CD4-positive, CD25-positive, alpha-beta regulatory T cell (primary cell): ENCODE data around the gene RAD51. TPM values are rescaled to one million over a fixed set of nuclear protein-coding genes. Genes with fewer than 3 reads are reported as not detected.

Source experiments
- ATAC-seq, 2 donors: fragments of 150-1000 bp; cut with Tn5 transposase; one replicate each; pipeline ENCODE4 v1.10.0; 2021; ENCODE audit warnings: low read depth in 2 of 2, moderate number of reproducible peaks in 2 of 2, moderate library complexity in 1 of 2
- DNase-seq, 3 donors: peaks; one replicate each; pipeline versions ENCODE4 v3.0.0 to v3.0.0-alpha.2; 2012 to 2022; ENCODE audit warnings: mixed read lengths in 1 of 3
- H3K27ac ChIP-seq: one replicate; pipeline ENCODE4 v1.7.0; 2013; ENCODE audit warnings: mild to moderate bottlenecking, low read length; ENCODE audit not compliant: insufficient read depth, poor library complexity, severe bottlenecking
- H3K27me3 ChIP-seq: one replicate; pipeline ENCODE4 v1.7.0; 2013; ENCODE audit warnings: low read length; ENCODE audit not compliant: control insufficient read depth, insufficient read depth
- H3K36me3 ChIP-seq: one replicate; pipeline ENCODE4 v1.7.0; 2013; ENCODE audit warnings: mild to moderate bottlenecking, low read length, moderate library complexity; ENCODE audit not compliant: control insufficient read depth, insufficient read depth
- H3K4me1 ChIP-seq: 2 replicates; pipeline ENCODE4 v1.7.0; 2013; ENCODE audit warnings: mild to moderate bottlenecking, low read length; ENCODE audit not compliant: insufficient read depth, control insufficient read depth, poor library complexity, severe bottlenecking
- H3K4me3 ChIP-seq: one replicate; pipeline ENCODE4 v1.7.0; 2013; ENCODE audit warnings: low read depth, mild to moderate bottlenecking, low read length, moderate library complexity
- H3K9me3 ChIP-seq, 2 experiments: 1 replicate in 1 of 2; 2 replicates in 1 of 2; pipeline ENCODE4 v1.7.0; 2013; ENCODE audit warnings: low read length in 2 of 2, mild to moderate bottlenecking in 1 of 2, moderate library complexity in 1 of 2; ENCODE audit not compliant: control insufficient read depth in 2 of 2
- H3K27ac Mint-ChIP-seq, 3 donors: one replicate each; pipeline ENCODE4 v1.8.0; 2020 to 2022; ENCODE audit warnings: mild to moderate bottlenecking in 3 of 3, mixed read lengths in 3 of 3, moderate library complexity in 2 of 3
- H3K27me3 Mint-ChIP-seq: one replicate; pipeline ENCODE4 v1.8.0; 2022; ENCODE audit warnings: mild to moderate bottlenecking, mixed read lengths
- H3K36me3 Mint-ChIP-seq: one replicate; pipeline ENCODE4 v1.8.0; 2020; ENCODE audit warnings: mixed read lengths
- H3K4me1 Mint-ChIP-seq, 4 donors: one replicate each; pipeline ENCODE4 v1.8.0; 2020 to 2022; ENCODE audit warnings: mixed read lengths in 4 of 4, mild to moderate bottlenecking in 1 of 4
- H3K4me3 Mint-ChIP-seq, 4 donors: one replicate each; pipeline ENCODE4 v1.8.0; 2020 to 2022; ENCODE audit warnings: mild to moderate bottlenecking in 4 of 4, mixed read lengths in 4 of 4, moderate library complexity in 3 of 4
- H3K9me3 Mint-ChIP-seq, 7 donors: one replicate each; pipeline ENCODE4 v1.8.0; 2020 to 2022; ENCODE audit warnings: mixed read lengths in 7 of 7, mild to moderate bottlenecking in 3 of 7, moderate library complexity in 2 of 7
- polyA plus RNA-seq, 4 donors: library from polyadenylated mRNA; unstranded; fragments of 300-500 nt; fragmentation: Illumina TruSeq; gene quantifications; one replicate each; pipeline ENCODE4 v1.2.3, GENCODE V29; 2021
- total RNA-seq: library from RNA; stranded (reverse); gene quantifications from one replicate; pipeline ENCODE4 v1.2.3, GENCODE V29; 2022

Gene RAD51
- total and polyA plus RNA-seq, 5 donors from 2014 or later, result 1.5 to 6.5 (median 4.9) TPM

DNA sequence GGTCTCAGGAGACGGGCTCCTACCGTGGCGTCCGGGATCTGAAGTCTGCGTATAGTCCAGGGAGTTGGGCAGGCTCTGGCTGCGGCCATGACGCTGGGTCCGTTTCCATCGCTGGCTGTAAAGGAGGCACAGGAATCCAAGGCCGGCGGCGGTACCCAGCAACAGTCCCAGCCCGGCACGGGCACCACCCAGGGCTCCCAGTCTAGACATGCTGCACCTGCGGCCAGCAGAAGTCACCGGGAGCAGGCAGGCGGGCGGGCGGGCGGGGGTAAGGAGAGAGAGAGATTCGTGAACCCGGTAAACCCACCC is 59.6 kb downstream of the RAD51 start:
- Mint-ChIP-seq H3K4me3 (peak overlapping the region; percentile 91 to 99 (median 97)), H3K4me1 (peaks cover 6 to 38% (median 20%) of the 10 kb centered on the region in 4 donors), H3K36me3 (peaks cover 15% of the 10 kb centered on the region), H3K9me3 (peaks cover 0 to 1% (median 0%) of the 10 kb centered on the region in 7 donors), H3K27me3 (peaks cover 5% of the 10 kb centered on the region), H3K27ac (peak overlapping the region; percentile 66 to 98 (median 95))
- H3K36me3 ChIP-seq, result peaks cover 15% of the 10 kb centered on the region
- H3K4me1 ChIP-seq, result peaks cover 26% of the 10 kb centered on the region
- H3K9me3 ChIP-seq, result no peaks in the 10 kb centered on the region
- H3K4me3 ChIP-seq, result peak overlapping the region; percentile 70
- no peaks in the 10 kb centered on the region for H3K27me3 ChIP-seq
- DNase-seq (peak in 1 of 3 donors; percentile 16), ATAC-seq (no peak)
- peak overlapping the region; percentile 81 for H3K27ac ChIP-seq

DNA sequence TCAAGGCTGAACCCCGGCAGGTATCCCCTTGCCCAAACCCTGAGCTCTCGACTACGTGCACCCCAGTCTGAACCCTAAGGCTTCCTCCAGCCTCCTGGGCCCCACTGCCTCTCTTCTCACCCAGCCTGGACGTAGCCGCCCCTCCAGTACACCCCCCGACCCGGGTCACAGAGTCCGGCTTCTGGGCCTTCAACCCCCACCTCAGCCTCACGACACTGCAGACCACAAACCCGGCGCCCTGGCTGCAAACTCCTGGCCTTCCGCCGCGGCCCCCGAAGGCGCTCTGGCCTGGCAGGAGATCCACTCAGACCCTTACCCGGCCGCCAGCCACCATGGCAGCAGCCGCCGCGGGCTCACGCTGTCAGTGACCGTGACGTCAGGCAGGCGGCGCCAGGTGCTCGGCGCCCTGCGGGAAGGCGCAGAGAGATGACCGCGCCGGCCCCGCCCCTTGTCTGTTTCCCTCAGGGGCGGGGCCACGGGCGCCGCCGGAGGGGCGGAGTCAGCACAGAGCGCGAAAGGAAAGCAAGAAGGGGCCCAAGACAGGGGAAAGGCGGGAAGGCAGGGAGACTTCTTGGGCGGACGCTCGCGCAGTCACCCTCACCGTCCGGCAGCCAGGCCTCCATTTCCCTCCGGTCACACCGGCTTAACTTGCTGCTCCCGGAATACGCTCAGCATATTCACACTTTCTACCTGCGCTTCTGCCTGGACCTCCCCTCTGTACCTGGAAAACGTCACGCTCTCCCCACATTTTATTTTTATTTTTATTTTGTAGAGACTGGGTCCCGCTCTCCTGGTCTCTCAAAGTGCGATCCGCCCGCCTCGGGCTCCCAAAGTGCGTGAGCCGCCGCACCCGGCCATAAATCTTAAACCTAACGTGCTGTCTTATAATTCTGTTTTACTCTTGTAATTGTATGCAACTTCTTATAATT is 60.2 kb downstream of the RAD51 start, which contains the start of gene RMDN3:
RMDN3 (minus strand) TSS at position 372 of the 929 bp plus-strand sequence. CDS start 471 bp downstream, outside the sequence.
- peaks cover 0 to 1% (median 0%) of the 10 kb centered on the region in 7 donors for H3K9me3 Mint-ChIP-seq
- Histone ChIP-seq H3K27ac (peak within 1 kb of the TSS; percentile 81), H3K27me3 (no peaks in the 10 kb centered on the region), H3K4me1 (peaks cover 26% of the 10 kb centered on the region), H3K9me3 (no peaks in the 10 kb centered on the region), H3K36me3 (peaks cover 15% of the 10 kb centered on the region), H3K4me3 (peak within 1 kb of the TSS; percentile 90)
- ATAC-seq (peak; percentile 96 to 97), DNase-seq (peak; percentile 89 to 94 (median 92))
- H3K4me1 Mint-ChIP-seq, result peaks cover 6 to 38% (median 20%) of the 10 kb centered on the region in 4 donors
- peak within 1 kb of the TSS; percentile 95 to 99 (median 98) for H3K27ac Mint-ChIP-seq
- H3K4me3 Mint-ChIP-seq, result peak within 1 kb of the TSS; percentile 91 to 99 (median 97)
- peaks cover 5% of the 10 kb centered on the region for H3K27me3 Mint-ChIP-seq
- peaks cover 15% of the 10 kb centered on the region for H3K36me3 Mint-ChIP-seq

DNA sequence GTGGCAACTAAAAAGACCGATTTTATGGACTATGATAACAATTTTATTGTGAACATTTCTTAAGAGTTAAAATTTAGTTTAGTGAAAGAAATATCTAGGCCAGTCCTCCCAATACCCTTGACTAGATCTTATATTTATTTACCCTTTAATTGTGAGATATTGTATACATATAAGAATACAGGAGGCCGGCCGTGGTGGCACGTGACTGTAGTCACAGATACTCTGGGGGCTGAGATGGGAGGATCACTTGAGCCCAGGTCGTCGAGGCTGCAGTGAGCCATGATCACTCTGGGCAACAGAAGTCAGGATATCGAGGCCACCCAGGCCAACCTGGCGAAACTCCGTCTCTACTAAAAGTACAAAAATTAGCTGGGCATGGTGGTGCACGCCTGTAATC is 60.8 kb downstream of the RAD51 start:
- H3K4me1 Mint-ChIP-seq, result peaks cover 6 to 38% (median 20%) of the 10 kb centered on the region in 4 donors
- H3K27me3 Mint-ChIP-seq, result peaks cover 5% of the 10 kb centered on the region
- Histone ChIP-seq H3K27ac (peak overlapping the region; percentile 81), H3K9me3 (no peaks in the 10 kb centered on the region), H3K4me3 (peak overlapping the region; percentile 90), H3K4me1 (peaks cover 26% of the 10 kb centered on the region), H3K27me3 (no peaks in the 10 kb centered on the region), H3K36me3 (peaks cover 10% of the 10 kb centered on the region)
- no peak for DNase-seq
- H3K27ac Mint-ChIP-seq, result peak overlapping the region; percentile 95 to 99 (median 98)
- peak overlapping the region; percentile 91 to 99 (median 97) for H3K4me3 Mint-ChIP-seq
- no peak for ATAC-seq
- H3K36me3 Mint-ChIP-seq, result peaks cover 15% of the 10 kb centered on the region
- H3K9me3 Mint-ChIP-seq, result peaks cover 0 to 1% (median 0%) of the 10 kb centered on the region in 7 donors

DNA sequence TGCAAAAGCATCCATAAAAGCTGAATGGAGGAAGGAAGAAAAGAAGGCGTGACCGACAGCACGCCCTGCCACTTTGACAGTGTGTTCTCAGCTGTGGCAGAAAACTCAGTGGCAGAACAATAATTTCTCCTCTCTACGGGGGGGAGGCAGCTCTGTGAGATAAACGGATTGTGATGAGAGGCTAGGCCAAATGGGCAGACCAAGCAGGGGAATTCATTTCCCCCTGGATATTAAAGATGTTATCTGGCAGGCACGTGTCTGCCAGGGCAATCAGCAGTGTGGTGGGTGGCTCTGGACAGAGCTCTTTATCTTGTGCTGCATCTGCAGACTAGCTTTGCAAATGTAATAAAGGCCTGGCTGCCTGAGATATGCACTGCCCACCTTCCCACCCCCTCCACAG is 62.0 kb downstream of the RAD51 start:
- Mint-ChIP-seq H3K4me3 (peak overlapping the region; percentile 43 to 91 (median 64)), H3K27me3 (peaks cover 5% of the 10 kb centered on the region), H3K4me1 (peaks cover 6 to 34% (median 20%) of the 10 kb centered on the region in 4 donors), H3K27ac (no peak overlapping the region), H3K36me3 (peaks cover 10% of the 10 kb centered on the region), H3K9me3 (peaks cover 0 to 1% (median 0%) of the 10 kb centered on the region in 7 donors)
- ATAC-seq (no peak), DNase-seq (no peak)
- Histone ChIP-seq H3K9me3 (no peaks in the 10 kb centered on the region), H3K27me3 (no peaks in the 10 kb centered on the region), H3K27ac (no peak overlapping the region), H3K4me3 (no peak overlapping the region), H3K36me3 (no peaks in the 10 kb centered on the region), H3K4me1 (peaks cover 26% of the 10 kb centered on the region)

DNA sequence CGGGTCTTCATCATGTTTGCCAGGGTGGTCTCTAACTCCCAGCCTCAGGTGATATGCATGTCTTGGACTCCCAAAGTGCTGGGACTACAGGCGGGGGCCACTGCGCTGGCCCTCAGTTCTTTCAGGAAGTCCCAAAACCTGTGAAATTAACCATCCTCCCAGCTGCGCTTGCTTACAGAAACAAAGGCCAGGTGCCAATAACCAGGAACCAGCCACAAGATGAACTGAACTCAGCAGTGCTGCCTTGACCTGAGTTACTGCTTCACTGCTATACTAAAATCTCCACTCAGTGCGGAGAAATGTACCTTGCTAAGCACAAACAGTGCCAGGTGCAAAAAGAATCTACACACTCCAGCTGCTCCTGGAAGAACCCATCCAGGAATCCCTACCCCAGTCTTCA is 65.0 kb downstream of the RAD51 start:
- Mint-ChIP-seq H3K27ac (no peak overlapping the region), H3K9me3 (peaks cover 0 to 1% (median 0%) of the 10 kb centered on the region in 7 donors), H3K27me3 (no peaks in the 10 kb centered on the region), H3K4me1 (peaks cover 1 to 29% (median 6%) of the 10 kb centered on the region in 4 donors), H3K4me3 (peak overlapping the region in 1 of 4 donors; percentile 85), H3K36me3 (no peaks in the 10 kb centered on the region)
- no peaks in the 10 kb centered on the region for H3K36me3 ChIP-seq
- H3K4me3 ChIP-seq, result no peak overlapping the region
- ATAC-seq, result no peak
- no peaks in the 10 kb centered on the region for H3K9me3 ChIP-seq
- H3K4me1 ChIP-seq, result peaks cover 24% of the 10 kb centered on the region
- no peak overlapping the region for H3K27ac ChIP-seq
- DNase-seq, result no peak
- H3K27me3 ChIP-seq, result no peaks in the 10 kb centered on the region

DNA sequence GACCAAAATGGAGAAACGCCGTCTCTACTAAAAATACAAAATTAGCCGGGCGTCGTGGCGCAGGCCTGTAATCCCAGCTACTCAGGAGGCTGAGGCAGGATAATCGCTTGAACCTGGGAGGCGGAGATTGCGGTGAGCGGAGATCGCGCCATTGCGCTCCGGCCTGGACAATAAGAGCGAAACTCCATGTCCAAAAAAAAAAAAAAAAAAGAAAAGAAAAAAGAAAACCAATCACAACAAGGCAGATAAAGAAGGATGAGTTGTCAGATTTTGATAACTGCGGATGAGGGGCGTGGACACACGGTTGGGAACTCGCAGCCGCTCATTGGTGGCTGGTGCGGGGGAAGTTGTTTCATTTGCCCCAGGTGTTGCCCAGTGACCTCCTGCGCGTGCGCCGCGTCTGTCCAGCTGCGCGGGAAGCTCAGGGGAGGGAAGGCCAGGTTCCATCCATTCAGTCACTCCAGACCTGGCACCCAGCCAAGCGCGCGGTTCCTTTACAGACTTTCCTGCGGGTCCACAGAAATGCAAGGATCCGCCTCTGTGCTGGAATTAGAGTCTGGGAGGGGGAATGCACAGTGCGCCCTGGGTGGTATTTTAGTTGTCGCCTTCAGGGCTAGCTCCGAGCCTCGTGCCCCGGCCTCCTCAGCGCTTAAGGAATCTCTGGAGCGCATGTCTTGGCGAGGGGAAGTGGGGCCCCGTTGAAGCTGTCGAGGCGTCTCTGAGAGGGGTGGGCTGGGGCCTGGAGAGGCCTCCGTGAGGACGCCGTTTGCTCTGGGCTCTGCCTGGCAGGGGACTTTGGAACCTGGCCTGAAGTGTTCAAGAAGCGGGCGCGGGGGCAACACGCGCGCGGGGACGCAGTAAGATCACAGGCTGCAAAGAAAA is 68.2 kb downstream of the RAD51 start:
- H3K9me3 Mint-ChIP-seq, result no peaks in the 10 kb centered on the region
- H3K27me3 Mint-ChIP-seq, result no peaks in the 10 kb centered on the region
- H3K4me3 ChIP-seq, result peak overlapping the region; percentile 59
- peak overlapping the region; percentile 78 for H3K27ac ChIP-seq
- peak overlapping the region; percentile 80 to 87 (median 85) for H3K27ac Mint-ChIP-seq
- DNase-seq (peak in 2 of 3 donors; percentile 33 to 34), ATAC-seq (peak in 1 of 2 donors; percentile 1)
- peak overlapping the region; percentile 87 to 94 (median 90) for H3K4me3 Mint-ChIP-seq
- no peaks in the 10 kb centered on the region for H3K27me3 ChIP-seq
- no peaks in the 10 kb centered on the region for H3K36me3 Mint-ChIP-seq
- H3K4me1 Mint-ChIP-seq, result peaks cover 5 to 35% (median 8%) of the 10 kb centered on the region in 4 donors
- H3K4me1 ChIP-seq, result peaks cover 31% of the 10 kb centered on the region
- no peaks in the 10 kb centered on the region for H3K9me3 ChIP-seq
- peaks cover 5% of the 10 kb centered on the region for H3K36me3 ChIP-seq
